PC-9 (cell line): ENCODE data around the gene CMTR2. TPM values are rescaled to one million over a fixed set of nuclear protein-coding genes. Genes with fewer than 3 reads are reported as not detected.

Experiments used
- BruUV-seq: library from RNA; stranded (reverse); fragments of 400-500 nt; replicated peaks from 2 replicates; lab custom pipeline; 2021; lab: Mats Ljungman, UMichigan
- CTCF ChIA-PET: fragments of 300-600 bp; sonication (Branson Sonifier 250); formaldehyde crosslinking; loops from one replicate; lab custom pipeline; 2022; ENCODE audit warnings: antibody characterized with exemption; lab: Charles Lee
- POLR2A ChIA-PET: fragments of 300-600 bp; sonication (Branson Sonifier 250); formaldehyde crosslinking; loops from one replicate; lab custom pipeline; 2022; ENCODE audit warnings: antibody characterized with exemption; ENCODE audit not compliant: unreplicated experiment; lab: Charles Lee
- DNase-seq, 2 experiments: peaks; one replicate each; pipeline versions ENCODE4 v3.0.0 to v3.0.0-alpha.2; 2015 to 2022; ENCODE audit warnings: mixed read lengths in 1 of 2
- H2AFZ ChIP-seq: fragments of 200-600 bp; sonication (generic); 2 replicates; pipeline ENCODE4 v1.8.1; 2017; ENCODE audit warnings: antibody characterized with exemption
- H3F3A ChIP-seq: fragments of 200-600 bp; sonication (generic); 2 replicates; pipeline ENCODE4 v1.8.1; 2017; ENCODE audit warnings: antibody characterized with exemption, mild to moderate bottlenecking, low read depth; ENCODE audit not compliant: insufficient read depth
- H3K27ac ChIP-seq: fragments of 200-600 bp; sonication (generic); 2 replicates; pipeline ENCODE4 v1.6.1; 2016; ENCODE audit warnings: mixed run types
- H3K27me3 ChIP-seq: fragments of 200-600 bp; sonication (generic); 2 replicates; pipeline ENCODE4 v1.6.1; 2016; ENCODE audit warnings: low read depth, mixed run types; ENCODE audit not compliant: insufficient read depth
- H3K36me3 ChIP-seq: fragments of 200-600 bp; sonication (generic); 2 replicates; pipeline ENCODE4 v1.6.1; 2016; ENCODE audit warnings: low read depth, mixed run types
- H3K4me1 ChIP-seq: fragments of 200-600 bp; sonication (generic); replicated peaks from 2 replicates; pipeline ENCODE4 v1.6.1; 2016; ENCODE audit warnings: mixed run types; ENCODE audit not compliant: insufficient read depth
- H3K4me2 ChIP-seq: fragments of 200-600 bp; sonication (generic); 2 replicates; pipeline ENCODE4 v1.6.1; 2017; ENCODE audit warnings: mixed run types
- H3K4me3 ChIP-seq: fragments of 200-600 bp; sonication (generic); 2 replicates; pipeline ENCODE4 v1.6.1; 2016; ENCODE audit warnings: mixed run types
- H3K79me2 ChIP-seq: fragments of 200-600 bp; sonication (generic); 2 replicates; pipeline ENCODE4 v1.6.1; 2017; ENCODE audit warnings: low read depth, mixed run types
- H3K9me2 ChIP-seq: fragments of 200-600 bp; sonication (generic); 2 replicates; pipeline ENCODE4 v1.8.1; 2017; ENCODE audit warnings: mild to moderate bottlenecking; ENCODE audit not compliant: insufficient read depth
- H3K9me3 ChIP-seq: fragments of 200-600 bp; sonication (generic); 2 replicates; pipeline ENCODE4 v1.8.1; 2016; ENCODE audit warnings: low read depth; ENCODE audit not compliant: insufficient read depth
- H4K20me1 ChIP-seq: fragments of 200-600 bp; sonication (generic); 2 replicates; pipeline ENCODE4 v1.8.1; 2017; ENCODE audit not compliant: insufficient read depth
- EZH2 ChIP-seq: fragments of 200-600 bp; sonication (generic); IDR thresholded peaks from 2 replicates; pipeline ENCODE4 v1.8.0; 2017; ENCODE audit warnings: antibody characterized with exemption, low read depth
- intact Hi-C: fragments of 100-400 bp; cut with micrococcal nuclease; formaldehyde crosslinking; loops from one replicate; pipeline ENCODE4 v1.10.0; 2022; ENCODE audit not compliant: unreplicated experiment
- total RNA-seq: library from RNA; stranded (reverse); gene quantifications from 2 replicates; pipeline ENCODE4 v1.2.3, GENCODE V29; 2021
- TF ChIP-seq, protein P1 (sequence below): fragments of 200-600 bp; sonication (generic); conservative IDR thresholded peaks from 2 replicates; pipeline ENCODE4 v1.6.1; 2017; ENCODE audit warnings: mixed run types, antibody characterized with exemption, mild to moderate bottlenecking, moderate library complexity

The CMTR2 gene
- total RNA-seq, 1 experiment from 2014 or later: 36.2 TPM

DNA sequence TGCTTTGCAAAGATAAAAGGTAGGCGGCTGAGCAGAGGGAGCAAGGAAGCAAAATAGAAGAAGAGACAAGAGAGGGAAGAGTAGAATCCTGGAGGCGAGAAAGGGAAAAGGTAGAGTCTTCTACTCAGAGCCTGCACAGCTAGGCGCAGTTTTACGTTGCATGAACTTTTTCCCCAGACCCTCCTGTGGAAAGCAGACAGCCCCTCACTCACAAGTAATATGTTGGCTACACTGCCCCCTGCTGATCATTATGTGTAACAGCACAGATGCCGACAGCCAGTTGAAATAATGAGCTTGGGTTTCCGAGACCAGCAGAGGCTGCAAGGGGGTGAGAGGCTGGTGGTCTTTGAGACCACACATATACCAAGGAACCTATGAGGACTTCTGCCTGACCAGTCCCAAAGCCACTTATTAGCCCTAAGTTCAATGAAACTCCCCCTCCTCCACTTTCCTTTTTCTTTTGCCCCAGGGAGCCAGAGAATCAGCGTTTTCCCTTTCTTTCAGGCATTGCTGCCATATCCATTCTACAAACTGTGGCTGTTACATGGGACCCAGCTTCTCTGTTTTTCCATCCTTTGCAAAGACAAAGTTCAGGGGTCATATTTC is 22.5 kb upstream of the CMTR2 start:
- Histone ChIP-seq H3K4me2 (no peak overlapping the region), H4K20me1 (no peaks in the 10 kb centered on the region), H3K4me3 (no peak overlapping the region), H3K27me3 (no peaks in the 10 kb centered on the region), H3K27ac (no peak overlapping the region), H3K79me2 (no peaks in the 10 kb centered on the region), H3K36me3 (no peaks in the 10 kb centered on the region), H3K4me1 (no peaks in the 10 kb centered on the region), H2AFZ (no peak overlapping the region), H3K9me3 (no peaks in the 10 kb centered on the region), H3F3A (no peaks in the 10 kb centered on the region), H3K9me2 (no peaks in the 10 kb centered on the region)
- BruUV-seq: no TSS peak
- CTCF ChIA-PET: interaction anchor here (0.6 to 1.4 kb wide), 5 partner anchors 12 to 49 kb away, joined by 3 to 8 read pairs (median 4); partner anchors contain the start of gene CMTR2
- intact Hi-C loops: no loop called here
- DNase-seq: no peak
- TF ChIP-seq EZH2: no peak
- TF ChIP-seq, protein P1, sequence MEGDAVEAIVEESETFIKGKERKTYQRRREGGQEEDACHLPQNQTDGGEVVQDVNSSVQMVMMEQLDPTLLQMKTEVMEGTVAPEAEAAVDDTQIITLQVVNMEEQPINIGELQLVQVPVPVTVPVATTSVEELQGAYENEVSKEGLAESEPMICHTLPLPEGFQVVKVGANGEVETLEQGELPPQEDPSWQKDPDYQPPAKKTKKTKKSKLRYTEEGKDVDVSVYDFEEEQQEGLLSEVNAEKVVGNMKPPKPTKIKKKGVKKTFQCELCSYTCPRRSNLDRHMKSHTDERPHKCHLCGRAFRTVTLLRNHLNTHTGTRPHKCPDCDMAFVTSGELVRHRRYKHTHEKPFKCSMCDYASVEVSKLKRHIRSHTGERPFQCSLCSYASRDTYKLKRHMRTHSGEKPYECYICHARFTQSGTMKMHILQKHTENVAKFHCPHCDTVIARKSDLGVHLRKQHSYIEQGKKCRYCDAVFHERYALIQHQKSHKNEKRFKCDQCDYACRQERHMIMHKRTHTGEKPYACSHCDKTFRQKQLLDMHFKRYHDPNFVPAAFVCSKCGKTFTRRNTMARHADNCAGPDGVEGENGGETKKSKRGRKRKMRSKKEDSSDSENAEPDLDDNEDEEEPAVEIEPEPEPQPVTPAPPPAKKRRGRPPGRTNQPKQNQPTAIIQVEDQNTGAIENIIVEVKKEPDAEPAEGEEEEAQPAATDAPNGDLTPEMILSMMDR: peak; percentile 82
- POLR2A ChIA-PET: no interaction called here

DNA sequence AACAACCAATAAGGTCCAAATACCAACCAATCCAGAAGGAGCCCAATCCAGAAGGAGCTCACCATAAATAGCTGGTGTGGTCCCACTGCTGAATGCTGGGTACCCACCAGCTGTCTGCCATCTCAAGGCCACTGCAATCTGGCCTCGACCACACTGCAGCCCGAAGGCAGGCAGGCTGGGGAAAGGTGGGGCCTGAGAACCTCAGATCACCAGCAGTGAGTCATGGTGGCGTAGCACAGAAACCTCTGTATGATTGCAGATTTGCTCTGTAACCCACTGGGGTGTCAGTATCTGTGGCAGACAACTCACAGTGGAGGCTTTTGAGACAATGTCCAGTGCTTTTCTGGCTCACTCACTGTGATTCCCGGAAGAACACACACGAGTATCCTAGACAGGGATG is 14.7 kb upstream of the CMTR2 start:
- intact Hi-C loops: no loop called here
- peak; percentile 60 to 76 for DNase-seq
- no peaks in the 10 kb centered on the region for H3K79me2 ChIP-seq
- POLR2A ChIA-PET: interaction anchor here (0.7 kb wide), 1 partner anchor 50 kb away, joined by 17 read pairs; no protein-coding TSS in a partner anchor
- no peak overlapping the region for H2AFZ ChIP-seq
- H3K9me2 ChIP-seq: no peaks in the 10 kb centered on the region
- BruUV-seq: no TSS peak
- TF ChIP-seq, protein P1: no peak
- no peak for TF ChIP-seq EZH2
- H3K4me2 ChIP-seq: peak overlapping the region; percentile 51
- peaks cover 9% of the 10 kb centered on the region for H3K4me1 ChIP-seq
- H3K36me3 ChIP-seq: no peaks in the 10 kb centered on the region; the same call in 1 of the 2 replicates
- H3K9me3 ChIP-seq: no peaks in the 10 kb centered on the region
- CTCF ChIA-PET: interaction anchor here (0.6 kb wide), 1 partner anchor 46 kb away, joined by 3 read pairs; no protein-coding TSS in a partner anchor
- H3K27me3 ChIP-seq: no peaks in the 10 kb centered on the region
- H3K27ac ChIP-seq: peak overlapping the region; percentile 88
- no peak overlapping the region for H3K4me3 ChIP-seq
- H3F3A ChIP-seq: peaks cover 7% of the 10 kb centered on the region; the same call in 1 of the 2 replicates
- H4K20me1 ChIP-seq: no peaks in the 10 kb centered on the region

DNA sequence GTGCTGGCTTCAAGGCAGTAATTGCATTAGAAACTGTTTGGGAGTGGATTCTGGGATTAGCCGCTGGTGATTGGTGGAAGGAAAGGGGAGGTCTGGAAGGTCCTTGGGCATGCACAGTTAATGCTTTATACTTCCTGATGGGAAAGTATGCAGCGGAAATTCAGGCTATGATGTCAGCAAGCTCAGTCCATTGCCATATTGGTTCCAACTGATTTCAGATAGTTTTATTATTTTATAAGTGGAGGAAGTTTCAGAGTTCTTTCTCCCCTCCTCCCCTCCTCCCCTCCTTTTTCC is 8.1 kb upstream of the CMTR2 start:
- peak in 1 of 2 experiments; percentile 18 for DNase-seq
- ChIA-PET POLR2A (interaction anchor here (0.6 kb wide), 1 partner anchor 40 kb away, joined by 8 read pairs; no protein-coding TSS in a partner anchor), CTCF (no interaction called here)

More for the DNA sequence above, 8.1 kb upstream of the CMTR2 start:
- Histone ChIP-seq H4K20me1 (no peaks in the 10 kb centered on the region), H3K27ac (no peak overlapping the region), H3K9me3 (no peaks in the 10 kb centered on the region), H3K4me2 (0 out of 2 replicates have a peak overlapping the region, but pooled peaks have one; percentile 8), H3F3A (no peaks in the 10 kb centered on the region; the same call in 1 of the 2 replicates), H3K36me3 (no peaks in the 10 kb centered on the region; the same call in 1 of the 2 replicates), H3K4me1 (peaks cover 7% of the 10 kb centered on the region; the same call in 1 of the 2 replicates), H3K4me3 (no peak overlapping the region), H3K9me2 (no peaks in the 10 kb centered on the region), H3K27me3 (no peaks in the 10 kb centered on the region), H2AFZ (no peak overlapping the region), H3K79me2 (no peaks in the 10 kb centered on the region)
- intact Hi-C loops: no loop called here
- TF ChIP-seq, protein P1: no peak
- TF ChIP-seq EZH2: no peak
- BruUV-seq: no TSS peak
